ENCODE results near the gene HIP1.
A peak's percentile ranks its signal among the peaks of the same experiment; 100 is the strongest.
"Not testable (repeated sequence)": the region's sequence is repeated elsewhere in the genome, so short reads cannot be mapped to it uniquely, and the experiment has no call there.

HIP1 gene

DNA sequence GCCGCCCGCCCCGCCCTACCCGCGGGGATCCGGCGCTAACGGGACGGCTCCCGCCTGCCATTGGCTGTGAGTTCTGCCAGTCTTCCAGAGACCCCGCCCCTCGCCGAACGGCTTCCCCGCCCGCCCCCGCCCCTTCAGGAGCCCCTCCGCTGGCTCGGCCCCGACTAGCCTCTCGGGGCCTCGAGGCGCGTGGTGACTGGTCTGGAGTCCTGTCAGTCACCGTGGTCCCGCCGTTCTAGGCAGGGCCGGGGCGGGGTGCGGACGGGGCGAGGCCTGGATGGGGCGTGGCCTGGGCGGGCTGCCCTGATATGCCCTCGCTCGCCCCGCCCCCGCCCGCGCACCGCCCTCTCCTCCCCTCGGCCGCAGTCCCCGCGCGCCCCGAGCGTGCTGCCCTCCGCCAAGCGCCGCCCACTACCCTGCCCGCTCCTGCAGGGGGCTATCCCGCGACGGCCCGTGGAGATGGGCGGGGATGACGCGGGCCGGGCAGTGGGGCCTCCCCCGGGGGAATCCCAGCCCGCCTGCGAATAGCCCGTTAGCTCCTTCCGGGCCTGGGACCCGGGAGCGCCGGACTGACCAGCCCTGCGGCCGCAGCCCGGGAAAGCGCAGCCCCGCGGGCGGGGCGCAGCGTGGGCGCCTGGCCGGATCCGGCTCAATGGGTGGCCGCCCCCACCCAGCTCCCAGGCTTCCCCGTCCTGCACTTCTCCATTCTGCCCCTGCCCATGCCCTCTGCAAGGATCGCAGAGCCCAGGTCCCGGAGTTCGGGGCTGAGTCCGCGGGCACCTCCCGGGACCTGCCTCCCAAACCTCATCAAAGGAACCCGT lies 444 bp upstream of the HIP1 start:
- peak; percentile 79 for DNase-seq

- DNase-seq: no peak
Measured at GRCh38 chr7:75737856-75738603, 711 bp downstream of the HIP1 start.

DNA sequence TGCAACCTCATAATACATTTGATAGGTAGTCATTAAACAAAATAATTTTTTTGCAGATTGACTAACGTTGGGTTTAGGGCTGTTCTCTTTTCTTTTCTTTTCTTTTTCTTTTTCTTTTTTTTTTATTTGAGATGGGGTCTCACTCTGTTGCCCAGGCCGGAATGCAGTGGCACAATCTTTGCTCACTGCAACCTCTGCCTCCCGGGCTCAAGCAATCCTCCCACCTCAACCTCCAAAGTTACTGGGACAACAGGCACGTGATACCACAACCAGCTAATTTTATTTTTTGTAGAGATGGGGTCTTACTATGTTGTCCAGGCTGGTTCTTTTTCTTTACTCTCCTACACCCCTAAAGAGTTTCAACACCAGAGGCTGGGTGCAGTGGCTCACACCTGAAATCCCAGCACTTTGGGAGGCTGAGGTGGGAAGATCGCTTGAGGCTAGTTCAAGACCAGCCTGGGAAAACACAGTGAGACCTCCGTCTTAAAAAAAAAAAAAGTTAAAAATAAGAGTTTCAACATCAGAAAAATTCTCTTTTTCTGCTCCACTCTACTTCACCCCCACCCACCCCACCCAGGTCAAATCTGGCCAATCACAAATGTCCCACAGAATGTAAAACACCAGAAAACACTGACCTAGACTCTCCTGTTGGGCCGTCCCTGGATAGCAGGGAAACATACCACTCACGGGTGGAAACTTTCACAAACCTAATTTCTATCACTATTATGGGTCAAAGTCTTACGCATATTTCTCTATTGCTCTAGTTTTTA lies 3.0 kb downstream of the HIP1 start:
- DNase-seq: no peak

GRCh38 chr7:75734586-75735458 lies 3.9 kb downstream of the HIP1 start:
- DNase-seq: no peak

GRCh38 chr7:75732764-75733630 lies 5.7 kb downstream of the HIP1 start:
- no peak for DNase-seq

GRCh38 chr7:75732016-75732521 lies 6.7 kb downstream of the HIP1 start:
- no peak for DNase-seq

DNA sequence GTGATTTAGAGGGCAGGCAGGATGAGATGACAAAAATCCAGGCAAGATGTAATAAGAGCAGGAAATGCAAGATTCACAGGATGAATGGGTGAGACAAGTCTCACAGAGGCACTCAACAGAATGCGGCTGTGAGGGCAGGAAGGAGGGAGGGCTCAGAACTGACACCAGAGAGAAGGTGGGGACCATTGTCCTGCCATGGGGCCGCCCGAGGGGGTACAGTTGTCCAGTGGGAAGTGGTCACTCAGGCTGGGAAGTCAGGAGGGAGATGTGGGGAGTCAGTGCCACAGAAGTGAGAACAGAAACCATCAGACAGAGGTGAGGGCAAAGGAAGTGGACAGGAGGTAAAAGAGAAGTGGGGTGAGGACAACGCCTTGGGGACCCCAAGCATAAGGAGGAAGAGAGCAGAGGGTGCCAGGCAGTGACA lies 8.9 kb downstream of the HIP1 start:
- DNase-seq: no peak

DNA sequence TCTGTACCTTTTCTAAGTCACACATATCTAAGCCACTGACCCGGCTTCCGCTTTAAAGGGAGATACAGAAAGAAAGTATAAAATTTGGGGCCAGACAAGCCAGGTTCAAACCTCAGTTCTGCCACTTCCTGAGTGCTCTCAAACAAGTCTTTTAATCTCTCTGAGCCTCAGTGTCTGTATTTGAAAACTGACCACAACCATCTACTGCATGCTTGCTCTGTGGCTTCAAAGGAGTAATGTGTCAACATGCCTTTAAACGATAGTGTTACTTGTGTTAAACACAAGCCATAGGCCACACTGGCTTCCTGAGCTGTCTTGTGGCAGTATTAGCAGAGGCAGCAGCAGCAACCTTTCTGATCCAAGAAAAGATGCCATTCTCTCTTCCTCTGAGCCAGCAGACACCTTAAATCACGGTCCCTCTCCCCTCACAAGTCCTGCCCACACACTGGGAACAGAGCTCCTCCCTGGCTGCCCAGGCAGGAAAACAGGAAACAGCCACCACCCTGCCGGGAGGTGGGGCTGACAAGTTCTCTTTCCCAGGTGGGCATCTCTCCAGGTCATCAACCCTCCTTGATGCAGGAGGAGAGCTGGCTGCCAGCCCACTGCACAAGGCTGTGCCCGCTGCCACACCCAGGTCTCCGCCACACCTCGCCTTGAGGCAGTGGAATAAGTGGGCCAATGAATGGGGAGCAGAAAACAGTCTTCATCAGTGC lies 10.7 kb downstream of the HIP1 start:
- DNase-seq: no peak

DNA sequence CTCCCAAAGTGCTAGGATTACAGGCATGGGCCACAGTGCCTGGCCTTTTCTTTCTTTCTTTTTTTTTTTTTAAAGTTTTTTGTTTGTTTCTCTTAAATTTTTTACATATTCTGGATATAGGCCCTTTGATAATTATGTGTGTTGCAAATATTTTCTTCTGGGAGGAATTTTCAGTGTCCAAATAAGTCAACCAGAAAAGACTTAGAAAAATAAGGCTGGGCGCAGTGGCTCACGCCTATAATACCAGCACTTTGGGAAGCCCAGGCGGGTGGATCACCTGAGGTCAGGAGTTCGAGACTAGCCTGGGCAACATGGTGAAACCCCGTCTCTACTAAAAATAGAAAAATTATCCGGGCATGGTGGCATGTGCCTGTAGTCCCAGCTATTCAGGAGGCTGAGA lies 11.4 kb downstream of the HIP1 start:
- DNase-seq: not testable (repeated sequence)

DNA sequence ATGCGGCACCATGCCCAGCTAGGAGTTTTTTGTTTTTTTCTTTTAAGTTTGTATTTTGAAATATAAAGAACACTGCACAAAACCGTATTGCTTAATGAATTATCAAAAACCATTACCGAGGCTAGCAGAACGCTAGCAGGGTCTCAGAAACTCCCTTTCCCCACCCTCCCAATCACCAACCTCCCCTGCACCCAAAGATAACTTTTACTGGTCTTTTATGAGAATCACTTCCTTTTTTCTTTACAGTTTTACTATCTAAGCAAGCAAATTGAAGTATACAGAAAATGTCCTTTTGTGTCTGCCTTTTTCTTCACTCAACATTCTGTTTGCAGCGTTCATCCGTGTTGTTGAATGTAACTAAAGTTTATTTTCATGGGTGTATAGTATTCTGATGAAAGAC lies 13.4 kb downstream of the HIP1 start:
- peak; percentile 42 for DNase-seq

GRCh38 chr7:75723444-75723843 lies 15.3 kb downstream of the HIP1 start:
- no peak for DNase-seq

DNA sequence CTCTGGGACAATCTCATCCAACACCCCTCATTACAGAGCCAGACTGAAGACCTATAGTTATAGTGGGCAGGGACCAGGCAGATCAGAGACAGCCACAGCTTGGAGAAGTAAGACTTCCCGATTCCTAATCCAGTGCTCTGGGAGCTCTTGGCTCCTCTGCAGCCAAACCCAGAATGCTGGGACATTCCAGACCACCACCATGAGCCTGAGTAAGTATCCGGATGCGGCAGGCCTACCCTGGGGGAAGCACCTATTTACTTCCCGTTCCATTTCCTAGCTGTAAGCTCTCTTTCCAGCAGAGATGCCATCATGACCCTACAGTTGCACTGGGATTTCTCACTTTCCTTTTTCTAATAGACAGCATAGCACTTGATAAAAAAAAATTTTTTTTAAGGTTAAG lies 16.4 kb downstream of the HIP1 start:
- no peak for DNase-seq

DNA sequence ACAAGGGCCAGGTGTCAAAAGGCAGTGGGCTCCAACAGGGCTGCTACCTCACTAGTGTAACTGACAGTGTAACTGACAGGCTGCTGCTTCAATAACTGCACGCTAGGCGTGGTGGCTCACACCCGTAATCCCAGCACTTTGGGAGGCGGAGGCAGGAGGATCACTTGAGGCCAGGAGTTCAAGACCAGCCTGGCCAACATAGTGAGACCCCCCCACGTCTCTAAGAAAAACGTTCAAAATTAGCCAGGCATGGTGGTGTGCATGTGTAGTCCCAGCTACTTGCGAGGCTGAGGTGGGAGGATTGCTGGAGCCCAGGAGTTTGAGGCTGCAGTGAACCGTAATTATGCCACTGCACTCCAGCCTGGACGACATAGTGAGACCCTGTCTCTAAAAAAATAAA lies 16.8 kb downstream of the HIP1 start:
- not testable (repeated sequence) for DNase-seq

DNA sequence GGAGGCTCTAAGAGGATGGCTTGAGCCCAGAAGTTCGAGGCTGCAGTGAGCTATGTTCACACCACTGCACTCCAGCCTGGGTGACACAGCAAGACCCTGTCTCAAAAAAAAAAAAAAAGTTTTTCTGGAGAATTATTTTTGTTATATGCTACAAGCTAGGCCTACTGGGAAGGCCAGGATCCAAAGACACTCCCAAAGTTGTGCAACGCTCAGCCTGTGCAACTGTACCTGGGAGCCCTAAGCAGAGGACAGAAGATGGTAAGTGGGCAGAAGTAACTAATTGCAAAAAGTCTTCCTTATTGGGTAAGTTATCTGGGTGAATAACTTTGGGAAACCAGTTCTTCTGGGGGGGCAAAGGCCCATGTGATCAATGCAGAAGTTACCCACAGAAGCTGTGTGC lies 17.3 kb downstream of the HIP1 start:
- DNase-seq: no peak

GRCh38 chr7:75719626-75720025 lies 19.1 kb downstream of the HIP1 start:
- DNase-seq: no peak

GRCh38 chr7:75718390-75719031 lies 20.2 kb downstream of the HIP1 start:
- DNase-seq: no peak

DNA sequence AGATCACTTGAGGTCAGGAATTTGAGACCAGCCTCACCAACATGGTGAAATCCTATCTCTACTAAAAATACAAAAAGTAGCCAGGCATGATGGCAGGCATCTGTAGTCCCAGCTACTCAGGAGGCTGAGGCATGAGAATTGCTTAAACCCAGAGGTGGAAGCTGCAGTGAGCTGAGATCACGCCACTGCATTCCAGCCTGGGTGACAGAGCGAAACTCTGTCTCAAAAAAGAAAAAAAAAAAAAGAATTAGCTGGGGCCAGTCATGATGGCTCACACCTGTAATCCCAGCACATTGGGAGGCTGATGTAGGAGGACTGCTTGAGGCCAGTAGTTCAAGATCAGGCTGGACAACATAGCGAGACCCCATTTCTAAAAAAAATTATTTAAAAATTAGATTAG lies 21.0 kb downstream of the HIP1 start:
- DNase-seq: not testable (repeated sequence)

DNA sequence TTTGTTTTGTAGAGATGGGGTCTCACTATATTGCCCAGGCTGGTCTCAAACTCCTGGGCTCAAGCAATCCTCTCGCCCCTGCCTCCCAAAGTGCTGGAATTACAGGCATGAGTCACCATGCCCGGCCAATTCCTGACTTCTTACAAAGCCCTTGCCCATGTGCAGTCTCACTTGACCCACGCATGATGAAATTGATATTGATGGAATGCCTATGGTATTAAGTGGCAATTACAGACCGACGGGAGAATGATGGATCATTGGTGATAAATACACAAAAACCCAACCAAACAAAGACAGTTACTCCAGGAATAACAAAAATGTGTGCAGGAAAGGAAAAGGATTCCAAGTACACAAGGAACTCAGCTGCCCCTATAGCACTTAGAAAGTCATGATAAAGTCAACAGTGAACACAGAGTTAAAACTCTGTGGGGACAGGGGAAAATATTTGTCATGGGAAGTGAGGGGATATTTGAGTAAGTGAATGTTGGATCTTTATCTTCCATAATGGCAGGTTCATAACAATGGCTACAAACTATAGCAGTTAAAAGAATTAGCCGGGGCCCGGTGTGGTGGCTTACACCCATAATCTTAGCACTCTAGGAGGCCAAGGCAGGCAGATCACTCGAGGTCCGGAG lies 21.6 kb downstream of the HIP1 start:
- no peak for DNase-seq

DNA sequence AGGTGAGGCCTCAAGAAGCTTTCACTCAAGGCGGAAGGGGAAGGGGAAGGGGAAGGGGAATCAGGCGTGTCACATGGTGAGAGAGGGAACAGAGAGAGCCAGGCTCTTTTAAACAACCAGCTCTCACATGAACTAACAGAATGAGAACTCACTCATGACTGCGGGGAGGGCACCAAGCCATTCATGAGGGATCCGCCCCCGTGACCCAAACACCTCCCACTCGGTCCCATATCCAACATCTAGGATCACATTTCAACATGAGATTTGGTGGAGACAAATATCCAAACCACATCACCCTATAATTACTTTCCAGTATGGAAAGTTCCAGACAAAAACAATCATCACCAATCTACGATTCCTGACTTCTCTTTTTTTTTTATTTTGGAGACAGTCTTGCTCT lies 22.9 kb downstream of the HIP1 start:
- DNase-seq: no peak
